ENCODE measurements around the gene SNRPA.
"Not testable (repeated sequence)": the region's sequence is repeated elsewhere in the genome, so short reads cannot be mapped to it uniquely, and the experiment has no call there.

Gene SNRPA

DNA sequence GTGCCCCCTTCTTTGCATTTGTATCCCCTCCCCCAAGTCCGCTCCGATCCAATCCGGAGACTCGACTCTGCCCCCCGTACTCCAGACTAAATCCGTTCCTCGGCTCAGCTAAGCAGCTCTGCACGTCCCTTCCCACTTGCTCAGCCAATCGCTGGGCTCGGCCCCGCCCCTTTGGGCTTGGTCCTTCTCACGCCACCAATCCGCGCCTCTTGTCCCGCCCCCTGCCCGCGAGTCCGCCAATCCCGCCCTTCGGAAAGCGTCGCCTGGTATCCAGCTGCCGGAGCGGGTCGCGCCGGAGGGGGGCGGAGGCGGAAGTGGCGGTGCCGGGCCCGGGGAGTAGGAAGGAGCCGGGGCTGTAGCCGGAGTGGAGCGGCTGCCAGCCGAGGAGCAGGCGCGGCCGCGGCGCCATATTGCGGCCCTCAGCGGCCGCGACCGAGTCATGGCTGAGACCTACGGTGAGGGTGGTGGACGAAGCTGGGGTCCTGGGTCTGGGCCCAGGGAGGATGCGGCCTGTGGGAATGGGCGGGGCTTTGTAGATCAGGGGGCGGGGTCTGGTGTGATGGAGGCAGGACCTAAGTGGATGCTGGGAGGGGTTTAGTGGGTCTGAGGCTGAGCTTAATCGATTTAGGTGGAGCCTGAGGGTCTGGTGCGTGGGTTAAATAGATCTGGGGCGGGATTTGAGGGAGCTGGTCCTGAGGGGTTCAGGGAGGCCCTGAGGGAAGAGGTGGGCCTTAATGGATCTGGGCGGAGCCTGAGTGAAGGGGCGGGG lies 27.1 kb downstream of the SNRPA start, which contains the start of gene RAB4B:
Gene RAB4B, plus strand, starts transcription at position 311 of the 769 bp plus-strand sequence. Its CDS starts 129 bp downstream, at position 440.
- DNase-seq = peak; percentile 98

DNA sequence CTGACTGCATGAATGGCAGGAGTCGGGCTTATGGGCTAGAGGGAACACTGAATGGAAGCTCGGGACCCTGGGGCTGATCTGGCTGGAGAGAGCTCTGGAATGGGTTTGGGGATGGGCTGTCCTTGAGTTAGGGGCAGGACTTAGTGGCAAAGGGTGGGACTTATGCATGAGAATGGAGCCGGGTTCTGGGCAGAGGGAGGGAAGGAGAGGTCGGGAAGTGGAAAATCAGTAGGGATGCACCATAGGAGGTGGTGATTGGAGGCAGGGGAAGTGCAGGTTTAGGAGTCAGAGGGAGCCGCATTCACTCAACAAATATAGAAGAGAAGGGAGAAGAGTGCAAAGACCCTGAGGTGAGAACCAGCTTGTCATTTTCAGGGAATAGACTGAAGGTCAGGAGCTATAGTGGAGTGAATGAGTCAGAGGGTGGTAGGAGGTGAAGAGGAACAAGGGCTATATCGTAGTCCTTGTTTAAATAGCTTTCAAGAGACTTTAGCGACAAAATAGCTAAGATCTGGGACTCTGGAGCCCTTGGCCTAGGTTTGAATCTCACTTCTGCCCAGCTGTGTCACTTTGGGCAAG lies 27.8 kb downstream of the SNRPA start:
- no peak for DNase-seq

DNA sequence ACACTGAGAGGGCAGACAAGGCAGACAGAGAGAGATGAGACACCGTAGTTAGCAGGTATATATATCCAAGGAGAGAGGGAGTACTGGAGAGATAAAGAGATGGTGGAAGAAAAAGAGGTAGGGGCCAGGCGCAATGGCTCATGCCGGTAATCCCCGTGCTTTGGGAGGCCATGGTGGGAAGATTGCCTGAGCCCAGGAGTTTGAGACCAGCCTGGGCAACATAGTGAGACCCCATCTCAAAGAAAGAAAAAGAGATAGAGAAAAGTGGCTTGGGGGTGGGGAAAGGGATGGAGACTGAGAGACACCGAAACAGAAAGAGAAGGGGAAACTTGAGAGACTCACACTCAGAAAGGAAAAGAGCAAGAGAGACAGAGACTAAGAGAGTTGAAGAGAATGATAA lies 29.6 kb downstream of the SNRPA start:
- no peak for DNase-seq

DNA sequence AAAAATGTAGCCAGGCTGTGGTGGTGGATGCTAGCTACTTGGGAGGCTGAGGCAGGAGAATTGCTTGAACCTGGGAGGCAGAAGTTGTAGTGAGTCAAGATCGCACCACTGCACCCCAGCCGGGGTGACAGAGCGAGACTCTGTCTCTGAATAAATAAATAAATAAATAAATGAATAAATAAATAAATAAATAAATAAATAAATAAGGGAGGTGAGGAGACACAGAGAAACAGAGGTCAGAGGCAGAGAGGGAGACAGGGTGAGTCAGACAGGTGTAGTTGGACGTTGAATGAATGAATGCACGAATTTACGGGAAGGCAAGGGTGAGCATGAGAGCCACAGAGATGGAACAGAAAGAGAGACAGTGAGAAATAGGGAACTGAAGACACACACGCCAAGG lies 30.1 kb downstream of the SNRPA start:
- no peak for DNase-seq

DNA sequence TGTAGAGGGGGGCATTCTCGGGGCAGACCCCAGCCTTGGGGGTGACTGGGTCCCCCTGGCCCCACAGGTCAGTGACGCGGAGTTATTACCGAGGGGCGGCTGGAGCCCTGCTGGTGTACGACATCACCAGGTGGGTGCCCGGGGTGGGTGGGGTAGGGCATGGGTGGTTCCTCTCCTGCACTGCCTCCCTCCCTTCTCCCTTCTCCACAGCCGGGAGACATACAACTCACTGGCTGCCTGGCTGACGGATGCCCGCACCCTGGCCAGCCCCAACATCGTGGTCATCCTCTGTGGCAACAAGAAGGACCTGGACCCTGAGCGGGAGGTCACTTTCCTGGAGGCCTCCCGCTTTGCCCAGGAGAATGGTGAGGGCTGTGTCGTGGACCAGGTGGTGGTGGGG lies 32.7 kb downstream of the SNRPA start:
- no peak for DNase-seq

DNA sequence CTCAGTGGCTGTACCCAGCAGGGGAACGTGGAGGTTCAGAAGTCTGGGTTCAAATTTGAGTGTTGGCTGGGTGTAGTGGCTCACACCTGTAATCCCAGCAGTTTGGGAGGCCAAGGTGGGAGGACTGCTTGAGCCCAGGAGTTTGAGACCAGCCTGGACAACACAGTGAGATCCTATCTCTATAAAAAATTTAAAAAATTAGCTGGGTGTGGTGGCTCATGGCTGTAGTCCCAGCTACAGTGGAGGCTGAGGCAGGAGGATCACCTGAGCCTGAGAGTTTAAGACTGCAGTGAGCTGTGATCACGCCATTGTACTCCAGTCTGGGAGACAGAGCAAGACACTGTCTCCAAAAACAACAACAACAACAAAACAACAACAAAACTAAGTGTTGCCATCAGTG lies 33.1 kb downstream of the SNRPA start:
- not testable (repeated sequence) for DNase-seq

DNA sequence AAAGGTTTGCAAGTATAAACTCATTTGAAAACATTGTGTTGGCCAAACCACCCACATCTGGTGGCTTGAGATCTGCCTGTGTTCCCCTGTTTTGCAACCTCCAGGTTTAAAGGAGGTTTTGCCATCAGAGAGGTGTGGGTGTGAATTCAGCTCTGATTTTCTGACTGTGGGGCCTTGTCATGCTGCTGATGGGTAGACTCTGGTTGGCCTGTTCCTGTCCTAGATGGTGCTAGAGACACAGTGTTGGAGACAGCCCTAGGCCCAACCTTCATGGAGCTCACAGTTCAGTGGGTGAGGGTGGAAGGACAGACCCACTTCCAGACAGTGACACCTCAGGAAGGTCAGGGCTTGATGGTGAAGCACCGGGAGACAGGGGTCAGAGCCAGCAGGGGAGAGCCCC lies 34.5 kb downstream of the SNRPA start:
- no peak for DNase-seq

DNA sequence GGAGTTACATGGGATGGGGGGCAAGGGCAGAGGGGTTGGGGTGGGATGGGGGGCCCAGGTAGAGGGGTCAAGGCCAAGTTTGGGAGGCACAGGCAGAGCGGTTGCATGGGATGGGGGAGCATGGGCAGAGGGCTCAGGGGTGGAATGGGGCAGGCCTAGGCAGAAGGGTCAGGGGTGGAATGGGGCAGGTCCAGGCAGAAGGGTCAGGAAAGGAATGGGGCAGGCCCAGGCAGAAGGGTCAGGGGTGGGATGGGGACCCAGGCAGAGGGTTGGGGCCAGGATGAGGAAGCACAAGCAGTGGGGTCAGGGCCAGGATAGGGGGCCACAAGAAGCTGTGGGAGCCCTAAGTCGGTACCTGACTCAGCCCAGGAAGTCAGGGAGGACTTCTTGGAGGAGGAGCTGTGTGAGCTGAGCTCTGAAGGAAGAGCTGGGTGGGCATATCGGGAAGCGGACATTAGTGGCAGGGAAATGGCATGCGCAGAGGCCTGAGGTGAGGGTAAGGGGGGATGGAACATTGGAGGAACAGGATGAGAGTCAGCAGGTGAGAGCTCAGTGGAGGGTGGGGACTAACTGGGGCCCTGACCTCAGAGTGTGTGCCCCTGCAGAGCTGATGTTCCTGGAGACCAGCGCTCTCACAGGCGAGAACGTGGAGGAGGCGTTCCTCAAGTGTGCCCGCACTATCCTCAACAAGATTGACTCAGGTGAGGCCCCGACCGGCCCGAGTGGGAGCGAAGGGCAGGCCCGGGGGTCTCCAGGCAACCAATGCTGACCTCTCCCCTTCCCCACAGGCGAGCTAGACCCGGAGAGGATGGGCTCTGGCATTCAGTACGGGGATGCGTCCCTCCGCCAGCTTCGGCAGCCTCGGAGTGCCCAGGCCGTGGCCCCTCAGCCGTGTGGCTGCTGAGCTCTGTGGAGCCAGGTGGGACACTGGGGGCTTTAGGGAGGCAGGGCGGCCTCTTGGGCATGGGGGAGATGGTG lies 35.3 kb downstream of the SNRPA start:
- DNase-seq = no peak

DNA sequence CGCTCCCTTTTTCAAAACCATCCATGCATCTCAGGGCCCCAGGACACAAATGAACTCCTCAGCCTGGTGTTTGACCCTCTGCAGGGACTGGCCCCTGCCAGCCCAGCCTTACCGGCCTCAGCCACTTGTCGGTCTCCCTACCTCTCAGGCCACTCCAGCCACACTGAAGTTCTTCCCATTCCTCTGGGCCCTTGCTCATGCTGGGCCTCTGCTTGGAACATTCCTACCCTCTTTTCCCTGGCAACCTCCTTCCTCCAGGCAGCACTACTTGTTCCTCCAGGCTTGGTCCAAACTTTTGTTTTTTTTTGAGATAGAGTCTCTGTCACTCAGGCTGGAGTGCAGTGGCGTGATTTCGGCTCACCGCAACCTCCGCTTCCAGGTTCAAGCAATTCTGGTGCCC lies 40.3 kb downstream of the SNRPA start:
- no peak for DNase-seq

DNA sequence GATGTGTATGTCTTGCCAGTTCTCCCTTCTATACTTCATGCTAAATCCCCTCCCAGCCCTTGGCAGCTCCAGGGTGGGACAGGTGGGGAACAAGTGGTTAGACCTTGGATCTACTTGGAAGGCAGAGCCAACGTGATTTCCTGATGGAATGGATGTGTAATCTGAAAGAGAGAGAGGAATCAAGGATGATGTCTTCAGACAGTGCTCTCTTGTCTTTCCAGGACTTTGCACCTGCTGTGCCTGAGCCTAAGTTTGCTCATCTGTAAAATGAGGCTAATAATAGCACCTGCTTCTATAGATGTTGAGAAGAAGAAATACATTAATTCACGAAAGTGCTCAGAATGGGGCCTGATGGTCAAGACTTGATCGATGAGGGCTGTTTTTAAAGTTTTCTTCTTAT lies 41.0 kb downstream of the SNRPA start:
- no peak for DNase-seq

DNA sequence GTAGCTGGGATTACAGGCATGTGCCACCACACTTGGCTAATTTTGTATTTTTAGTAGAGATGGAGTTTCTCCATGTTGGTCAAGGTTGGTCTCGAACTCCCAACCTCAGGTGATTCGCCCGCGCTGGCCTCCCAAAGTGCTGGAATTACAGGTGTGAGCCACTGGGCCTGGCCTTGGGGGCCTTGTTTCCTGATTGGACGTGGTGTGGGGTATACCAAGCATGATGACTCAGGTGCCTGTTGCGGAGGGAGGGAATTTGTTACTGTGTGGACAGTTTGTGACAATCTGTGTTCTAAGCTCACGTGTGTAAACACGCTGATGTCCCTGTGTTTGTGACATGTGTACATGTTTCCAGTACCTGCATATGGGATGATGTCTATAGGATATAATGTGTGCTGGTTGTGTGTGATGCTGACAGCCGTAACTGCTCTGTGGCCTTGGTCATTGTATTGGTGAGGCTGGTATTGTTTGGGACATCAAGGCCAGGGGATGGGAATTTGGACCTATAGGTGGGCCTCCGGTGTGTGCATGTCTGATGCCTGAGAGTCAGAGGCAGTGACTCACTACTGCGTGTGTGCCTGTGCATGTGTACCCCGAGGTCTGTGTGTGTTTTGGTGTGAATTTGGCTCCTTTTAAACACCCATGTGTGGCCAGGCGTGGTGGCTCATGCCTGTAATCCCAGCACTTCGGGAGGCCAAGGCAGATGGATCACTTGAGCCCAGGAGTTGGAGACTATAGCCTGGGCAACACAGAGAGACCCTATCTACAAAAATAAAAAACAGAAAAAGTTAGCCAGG lies 46.4 kb downstream of the SNRPA start:
- DNase-seq = no peak

DNA sequence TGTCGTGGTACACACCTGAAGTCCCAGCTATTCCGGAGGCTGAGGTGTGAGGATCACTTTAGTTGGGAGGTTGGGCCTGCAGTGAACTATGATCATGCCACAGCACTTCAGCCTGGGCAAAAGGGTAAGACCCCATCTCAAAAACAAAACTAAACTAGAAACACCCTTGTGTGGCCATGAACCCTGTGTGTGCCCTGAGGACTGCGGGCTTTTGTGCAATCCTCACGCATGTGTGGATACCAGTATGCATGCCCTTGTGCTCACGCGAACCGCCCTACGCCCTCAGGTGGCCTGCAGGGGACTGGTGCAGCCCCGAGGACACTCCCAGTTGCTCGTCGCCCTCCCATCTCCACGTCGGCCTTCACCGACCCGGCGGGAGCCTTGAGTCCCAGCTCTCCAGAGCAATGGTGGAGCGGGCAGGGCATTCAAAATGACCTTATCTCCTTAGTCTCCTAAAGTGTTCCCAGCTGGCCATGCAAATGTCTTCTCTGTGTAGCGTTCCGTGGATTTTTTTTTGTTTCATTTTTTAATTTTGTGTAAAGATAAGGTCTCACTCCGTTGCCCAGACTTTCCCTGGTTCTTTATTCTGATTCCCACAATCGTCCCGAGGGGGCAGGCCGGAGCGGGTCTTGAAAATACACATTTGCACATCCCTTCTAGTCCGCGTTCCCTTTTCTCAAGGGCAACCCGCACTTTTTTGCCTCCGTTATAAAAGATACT lies 47.1 kb downstream of the SNRPA start:
- DNase-seq = peak; percentile 73

DNA sequence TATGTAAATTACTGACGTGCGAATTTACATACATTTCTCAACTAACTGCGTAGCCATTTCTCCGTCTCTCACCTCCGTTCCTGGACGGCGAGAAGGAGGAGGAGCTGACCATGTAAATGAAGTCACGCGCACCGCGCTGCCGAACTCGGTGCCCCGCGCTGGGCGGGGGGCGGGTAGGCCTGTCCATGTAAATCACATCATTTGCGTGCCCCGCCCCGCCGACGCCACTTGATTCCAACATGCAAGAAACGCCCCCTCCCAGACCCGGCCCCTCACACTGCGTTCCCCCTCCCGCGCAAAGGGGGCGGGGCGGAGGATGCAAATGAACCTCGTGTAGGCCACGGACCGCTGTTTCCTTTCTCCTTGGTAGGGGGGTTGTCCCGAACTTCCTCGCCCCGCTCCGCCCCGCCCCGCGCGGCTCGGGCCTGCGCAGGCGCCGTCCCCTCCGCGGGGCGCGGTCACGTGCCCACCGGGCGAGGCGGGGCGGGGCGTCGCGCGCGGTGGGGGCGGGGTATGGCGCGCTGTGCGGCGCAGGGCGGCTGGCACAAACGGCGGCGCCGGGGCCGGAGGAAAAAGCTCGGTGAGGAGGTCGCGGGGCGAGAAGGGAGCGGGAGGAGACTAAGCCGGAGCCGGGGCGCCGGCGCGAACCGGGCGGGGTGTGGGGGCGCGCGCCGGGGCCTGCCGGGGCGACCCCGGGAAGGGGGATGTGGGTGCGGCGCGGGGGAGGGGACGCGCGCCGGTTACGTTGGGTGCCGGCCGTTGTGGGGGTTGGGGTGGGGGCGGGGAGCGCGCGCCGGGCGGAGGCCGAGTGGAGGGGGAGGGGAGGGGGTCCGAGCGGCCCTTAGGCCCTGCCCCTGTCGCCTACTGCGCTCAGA lies 47.9 kb downstream of the SNRPA start, which contains the start of gene EGLN2:
Gene EGLN2, plus strand, starts transcription at position 509 of the 875 bp plus-strand sequence. CDS start 1,382 bp downstream, outside the sequence.
- DNase-seq = peak; percentile 99

DNA sequence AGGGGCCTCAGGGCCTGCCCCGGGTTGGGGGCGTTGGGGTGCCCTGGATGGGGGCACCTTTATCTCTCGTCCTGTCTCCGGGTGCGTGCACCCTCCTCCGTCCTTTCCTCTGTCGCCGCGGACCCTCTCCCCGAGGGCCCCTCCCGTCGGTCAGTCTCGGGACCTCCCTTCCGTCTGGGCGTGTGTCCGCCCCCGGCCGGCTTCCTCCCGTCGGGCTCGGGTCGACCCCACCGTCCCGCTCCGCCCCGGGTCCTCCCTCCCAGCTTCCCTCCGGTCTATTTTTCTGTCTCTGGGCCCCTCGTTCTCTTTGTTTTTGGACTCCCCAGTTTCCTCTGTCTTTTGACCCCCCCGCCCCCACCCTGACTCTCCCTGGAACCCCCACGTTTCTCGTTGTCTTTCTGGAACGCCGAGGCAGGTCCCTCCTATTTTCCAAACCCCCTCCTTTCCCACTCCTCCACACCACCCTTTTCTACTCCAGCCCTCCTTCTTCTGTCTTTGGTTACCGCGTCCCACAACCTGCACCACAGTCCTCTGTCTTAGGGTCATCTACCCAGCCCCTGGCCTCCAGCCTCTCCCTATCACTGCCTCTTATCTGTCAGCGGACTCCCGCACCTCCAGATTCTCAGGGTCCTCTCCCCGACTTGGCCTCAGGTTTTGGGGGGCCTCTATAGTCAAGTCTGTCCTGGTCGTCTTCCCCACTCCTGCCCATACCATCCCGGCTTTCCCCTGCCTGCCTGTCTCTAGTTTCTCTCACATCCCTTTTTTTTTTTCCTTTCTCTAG lies 48.7 kb downstream of the SNRPA start:
- DNase-seq = no peak

DNA sequence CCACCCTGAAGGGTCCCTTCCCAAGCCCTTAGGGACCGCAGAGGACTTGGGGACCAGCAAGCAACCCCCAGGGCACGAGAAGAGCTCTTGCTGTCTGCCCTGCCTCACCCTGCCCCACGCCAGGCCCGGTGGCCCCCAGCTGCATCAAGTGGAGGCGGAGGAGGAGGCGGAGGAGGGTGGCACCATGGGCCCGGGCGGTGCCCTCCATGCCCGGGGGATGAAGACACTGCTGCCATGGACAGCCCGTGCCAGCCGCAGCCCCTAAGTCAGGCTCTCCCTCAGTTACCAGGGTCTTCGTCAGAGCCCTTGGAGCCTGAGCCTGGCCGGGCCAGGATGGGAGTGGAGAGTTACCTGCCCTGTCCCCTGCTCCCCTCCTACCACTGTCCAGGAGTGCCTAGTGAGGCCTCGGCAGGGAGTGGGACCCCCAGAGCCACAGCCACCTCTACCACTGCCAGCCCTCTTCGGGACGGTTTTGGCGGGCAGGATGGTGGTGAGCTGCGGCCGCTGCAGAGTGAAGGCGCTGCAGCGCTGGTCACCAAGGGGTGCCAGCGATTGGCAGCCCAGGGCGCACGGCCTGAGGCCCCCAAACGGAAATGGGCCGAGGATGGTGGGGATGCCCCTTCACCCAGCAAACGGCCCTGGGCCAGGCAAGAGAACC lies 49.5 kb downstream of the SNRPA start:
- no peak for DNase-seq

DNA sequence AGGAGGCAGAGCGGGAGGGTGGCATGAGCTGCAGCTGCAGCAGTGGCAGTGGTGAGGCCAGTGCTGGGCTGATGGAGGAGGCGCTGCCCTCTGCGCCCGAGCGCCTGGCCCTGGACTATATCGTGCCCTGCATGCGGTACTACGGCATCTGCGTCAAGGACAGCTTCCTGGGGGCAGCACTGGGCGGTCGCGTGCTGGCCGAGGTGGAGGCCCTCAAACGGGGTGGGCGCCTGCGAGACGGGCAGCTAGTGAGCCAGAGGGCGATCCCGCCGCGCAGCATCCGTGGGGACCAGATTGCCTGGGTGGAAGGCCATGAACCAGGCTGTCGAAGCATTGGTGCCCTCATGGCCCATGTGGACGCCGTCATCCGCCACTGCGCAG lies 50.0 kb downstream of the SNRPA start:
- DNase-seq = no peak

DNA sequence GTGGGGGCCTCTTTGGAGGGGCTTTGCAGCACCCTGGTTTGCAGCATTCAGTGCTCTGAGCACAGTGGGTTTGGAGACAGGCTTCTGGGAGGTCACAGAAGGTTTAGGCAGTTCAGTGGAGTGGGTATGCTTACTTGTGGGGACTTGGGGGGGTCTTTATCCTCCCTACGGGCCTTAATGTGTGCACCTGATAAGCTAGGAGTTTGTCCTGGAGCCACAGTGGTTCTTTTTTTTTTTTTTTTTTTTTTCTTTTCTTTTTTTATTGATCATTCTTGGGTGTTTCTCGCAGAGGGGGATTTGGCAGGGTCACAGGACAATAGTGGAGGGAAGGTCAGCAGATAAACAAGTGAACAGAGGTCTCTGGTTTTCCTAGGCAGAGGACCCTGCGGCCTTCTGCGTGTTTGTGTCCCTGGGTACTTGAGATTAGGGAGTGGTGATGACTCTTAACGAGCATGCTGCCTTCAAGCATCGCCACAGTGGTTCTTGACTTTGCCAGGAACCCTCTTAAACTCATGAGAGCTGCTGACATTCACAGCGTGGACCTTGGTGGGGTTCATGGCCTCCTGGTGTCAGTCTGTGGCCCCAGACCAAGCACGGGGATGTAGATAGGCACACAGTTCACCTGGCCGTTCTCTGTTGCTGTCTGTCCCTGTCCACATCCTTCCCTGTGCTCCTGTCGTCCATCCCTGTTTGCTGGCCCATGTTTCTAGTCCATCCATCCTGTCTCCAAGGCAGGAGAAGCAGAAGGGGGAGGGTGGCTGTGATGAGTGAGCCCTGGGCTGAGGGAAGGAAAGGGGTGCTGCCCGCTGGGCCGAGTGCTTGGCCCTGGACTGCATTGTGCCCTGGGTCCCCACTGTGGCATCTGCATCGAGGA lies 50.7 kb downstream of the SNRPA start:
- DNase-seq = no peak
